Lung (tissue), 12 donors: ENCODE measurements around the gene ROCK2. TPM values are rescaled to one million over a fixed set of nuclear protein-coding genes. Genes with fewer than 3 reads are reported as not detected.
A peak's percentile ranks its signal among the peaks of the same experiment; 100 is the strongest.

Experiments used
- ATAC-seq: fragments of 200-7000 bp; cut with Tn5 transposase; one replicate; pipeline ENCODE4 v1.9.1; 2020; ENCODE audit warnings: moderate number of reproducible peaks; ENCODE audit not compliant: insufficient read depth, low FRiP score
- DNase-seq, 3 donors: peaks; one replicate each; pipeline ENCODE4 v3.0.0-alpha.2; 2013 to 2017
- H3K27ac ChIP-seq, 2 donors: one replicate each; pipeline ENCODE4 v1.5.1; 2013; ENCODE audit warnings: mild to moderate bottlenecking in 2 of 2, moderate library complexity in 2 of 2, control low read depth in 1 of 2, inconsistent platforms in 1 of 2, low read depth in 1 of 2, low read length in 1 of 2
- H3K27me3 ChIP-seq, 3 donors: one replicate each; pipeline ENCODE4 v1.5.1; 2013; ENCODE audit warnings: low read length in 2 of 3; ENCODE audit not compliant: control insufficient read depth in 3 of 3, insufficient read depth in 3 of 3
- H3K36me3 ChIP-seq, 4 donors: one replicate each; pipeline ENCODE4 v1.5.1; 2013; ENCODE audit warnings: low read length in 4 of 4, mild to moderate bottlenecking in 1 of 4, moderate library complexity in 1 of 4; ENCODE audit not compliant: control insufficient read depth in 4 of 4, insufficient read depth in 4 of 4
- H3K4me1 ChIP-seq, 5 donors: one replicate each; pipeline ENCODE4 v1.5.1; 2013; ENCODE audit warnings: low read length in 5 of 5, mild to moderate bottlenecking in 2 of 5, moderate library complexity in 1 of 5; ENCODE audit not compliant: control insufficient read depth in 5 of 5, insufficient read depth in 5 of 5
- H3K4me3 ChIP-seq: one replicate; pipeline ENCODE4 v1.5.1; 2013; ENCODE audit warnings: mild to moderate bottlenecking, control low read depth, moderate library complexity
- H3K9ac ChIP-seq, 2 donors: one replicate each; pipeline ENCODE4 v1.5.1; 2013; ENCODE audit warnings: low read length in 2 of 2, control low read depth in 1 of 2; ENCODE audit not compliant: insufficient read depth in 1 of 2
- H3K9me3 ChIP-seq, 4 donors: one replicate each; pipeline ENCODE4 v1.5.1; 2013; ENCODE audit warnings: low read length in 3 of 4, mild to moderate bottlenecking in 1 of 4, moderate library complexity in 1 of 4; ENCODE audit not compliant: control insufficient read depth in 4 of 4, insufficient read depth in 3 of 4
- WGBS, 2 donors: extraction: QIAGEN DNeasy Blood & Tissue Kit; methylation state at CpG; one replicate each; pipeline ENCODE4 v1.1.7; 2013; 5-methylcytosine and 5-hydroxymethylcytosine counted together
- polyA plus RNA-seq, 2 donors: library from polyadenylated mRNA; stranded (reverse); fragments of 200-250 nt; gene quantifications; one replicate each; pipeline ENCODE4 v1.2.1, GENCODE V29; 2013
- total RNA-seq, 2 donors: library from RNA; depleted of rRNA in 1 of 2; stranded (reverse); fragments of >200 nt in 1 of 2; gene quantifications; one replicate each; pipeline ENCODE4 v1.2.1, GENCODE V29; 2014 to 2021
- TF ChIP-seq, protein P1 (sequence below): IDR thresholded peaks from 2 replicates; pipeline ENCODE4 v1.5.1; 2012; ENCODE audit warnings: mild to moderate bottlenecking; ENCODE audit errors: control extremely low read depth, extremely low read depth
- donor health status: control.
- donor health status: control.
- donor health status: Bipolar disorder and iron deficiency.
- donor health status: healthy.
- donor health status: DM: yes; HTN: yes; CAD: no.

Gene ROCK2
- total and polyA plus RNA-seq, 4 donors: 8.0 to 103 (median 28.7) TPM

DNA sequence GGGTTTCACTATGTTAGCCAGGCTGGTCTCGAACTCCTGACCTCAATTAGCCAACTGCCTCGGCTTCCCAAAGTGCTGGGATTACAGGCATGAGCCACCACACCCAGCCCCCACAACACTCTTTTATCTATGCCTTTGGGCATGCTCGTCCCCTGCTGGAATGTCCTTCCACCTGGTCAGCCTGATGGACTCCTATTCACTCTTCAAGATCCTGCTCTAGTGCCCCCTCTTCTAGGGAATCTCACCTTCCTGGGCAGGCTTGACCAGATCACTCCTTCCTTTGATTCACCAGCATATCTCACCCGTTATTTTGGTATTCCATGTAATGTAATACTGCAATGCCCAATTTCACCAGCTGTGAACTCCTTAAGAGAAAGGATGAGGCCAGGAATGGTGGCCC, 203.1 kb downstream of the ROCK2 start:
- 84 to 86% methylated on average over 4 of the region's 4 CpGs for WGBS, 2 donors
- TF ChIP-seq, protein P1, sequence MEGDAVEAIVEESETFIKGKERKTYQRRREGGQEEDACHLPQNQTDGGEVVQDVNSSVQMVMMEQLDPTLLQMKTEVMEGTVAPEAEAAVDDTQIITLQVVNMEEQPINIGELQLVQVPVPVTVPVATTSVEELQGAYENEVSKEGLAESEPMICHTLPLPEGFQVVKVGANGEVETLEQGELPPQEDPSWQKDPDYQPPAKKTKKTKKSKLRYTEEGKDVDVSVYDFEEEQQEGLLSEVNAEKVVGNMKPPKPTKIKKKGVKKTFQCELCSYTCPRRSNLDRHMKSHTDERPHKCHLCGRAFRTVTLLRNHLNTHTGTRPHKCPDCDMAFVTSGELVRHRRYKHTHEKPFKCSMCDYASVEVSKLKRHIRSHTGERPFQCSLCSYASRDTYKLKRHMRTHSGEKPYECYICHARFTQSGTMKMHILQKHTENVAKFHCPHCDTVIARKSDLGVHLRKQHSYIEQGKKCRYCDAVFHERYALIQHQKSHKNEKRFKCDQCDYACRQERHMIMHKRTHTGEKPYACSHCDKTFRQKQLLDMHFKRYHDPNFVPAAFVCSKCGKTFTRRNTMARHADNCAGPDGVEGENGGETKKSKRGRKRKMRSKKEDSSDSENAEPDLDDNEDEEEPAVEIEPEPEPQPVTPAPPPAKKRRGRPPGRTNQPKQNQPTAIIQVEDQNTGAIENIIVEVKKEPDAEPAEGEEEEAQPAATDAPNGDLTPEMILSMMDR: no peak
- DNase-seq: no peak
- Histone ChIP-seq H3K27me3 (no peaks in the 10 kb centered on the region), H3K9ac (no peak overlapping the region), H3K9me3 (peaks cover 0 to 2% (median 0%) of the 10 kb centered on the region in 4 donors), H3K4me1 (no peaks in the 10 kb centered on the region), H3K36me3 (no peaks in the 10 kb centered on the region), H3K27ac (no peak overlapping the region), H3K4me3 (no peak overlapping the region)
- ATAC-seq: no peak

DNA sequence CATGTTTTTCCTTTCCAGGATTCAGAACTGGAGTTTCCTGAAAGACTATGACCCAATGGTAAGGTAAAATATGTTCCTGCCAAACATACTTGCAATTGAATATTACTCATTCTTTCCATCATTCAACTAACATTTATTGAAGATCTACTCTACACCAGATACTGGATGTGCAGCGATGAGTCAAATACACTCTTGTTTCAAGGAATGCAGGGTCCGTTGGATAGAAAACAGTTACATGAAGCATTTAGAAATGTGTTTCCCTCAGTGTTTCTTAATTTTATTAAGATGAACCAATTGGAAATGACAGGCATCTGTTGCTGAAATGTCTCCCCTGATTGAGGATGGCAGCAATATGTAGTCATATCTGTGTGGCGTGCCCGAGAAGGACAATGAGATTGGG, 203.9 kb downstream of the ROCK2 start:
- Histone ChIP-seq H3K27ac (no peak overlapping the region), H3K4me3 (no peak overlapping the region), H3K27me3 (no peaks in the 10 kb centered on the region), H3K9ac (no peak overlapping the region), H3K4me1 (no peaks in the 10 kb centered on the region), H3K9me3 (peaks cover 0 to under 1% (median 0%) of the 10 kb centered on the region in 4 donors), H3K36me3 (no peaks in the 10 kb centered on the region)
- 87 to 92% methylated on average over 4 of the region's 4 CpGs for WGBS, 2 donors
- ATAC-seq (no peak), DNase-seq (no peak)
- TF ChIP-seq, protein P1: no peak

DNA sequence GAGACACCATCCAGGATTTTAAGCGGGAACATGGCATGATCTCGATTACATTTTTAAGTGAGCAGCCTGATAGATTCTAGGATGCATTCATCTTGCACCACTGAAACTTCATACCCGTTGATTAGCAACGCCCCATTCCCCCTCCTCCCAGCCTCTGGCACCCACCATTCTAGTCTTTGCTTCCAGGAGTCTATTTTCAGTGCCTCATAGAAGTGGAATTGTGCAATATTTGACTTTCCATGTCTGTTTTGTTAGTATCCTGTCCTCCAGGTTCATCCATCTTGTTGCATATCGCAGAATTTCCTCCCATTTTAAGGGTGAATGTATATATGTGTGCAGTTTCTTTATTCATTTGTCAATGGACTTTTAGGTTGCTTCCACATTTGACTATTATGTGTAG, 210.1 kb downstream of the ROCK2 start:
- TF ChIP-seq, protein P1: no peak
- no peaks in the 10 kb centered on the region for H3K9me3 ChIP-seq
- no peaks in the 10 kb centered on the region for H3K36me3 ChIP-seq
- 86 to 89% methylated on average over 5 of the region's 5 CpGs for whole genome bisulfite sequencing, 2 donors
- no peak overlapping the region for H3K4me3 ChIP-seq
- peaks cover 6 to 21% (median 12%) of the 10 kb centered on the region in 5 donors for H3K4me1 ChIP-seq
- H3K27me3 ChIP-seq: no peaks in the 10 kb centered on the region
- ATAC-seq (no peak), DNase-seq (peak; percentile 37 to 45 (median 40))
- H3K9ac ChIP-seq: no peak overlapping the region
- no peak overlapping the region for H3K27ac ChIP-seq

DNA sequence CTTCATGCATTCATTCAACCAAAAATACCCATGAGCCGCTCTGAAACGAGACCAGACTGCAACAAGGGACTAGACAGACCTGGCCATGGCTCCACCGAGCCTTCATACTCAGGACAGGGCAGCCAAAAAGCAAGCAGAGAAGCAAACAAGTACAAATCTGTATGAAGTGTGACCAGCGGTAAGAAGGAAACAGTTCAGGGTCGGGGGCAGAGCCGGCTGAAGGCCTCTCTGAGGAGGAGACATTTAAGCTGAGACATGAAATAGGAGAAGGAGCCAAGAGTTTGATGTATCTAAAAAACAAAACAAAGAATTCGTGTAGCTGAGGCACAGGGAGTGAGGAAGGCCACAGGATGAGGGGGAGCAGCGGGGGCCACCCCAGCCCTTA, 210.5 kb downstream of the ROCK2 start:
- H3K9me3 ChIP-seq: no peaks in the 10 kb centered on the region
- TF ChIP-seq, protein P1: no peak
- no peaks in the 10 kb centered on the region for H3K27me3 ChIP-seq
- H3K4me1 ChIP-seq: peaks cover 6 to 21% (median 12%) of the 10 kb centered on the region in 5 donors
- peak in 2 of 3 donors; percentile 37 to 54 for DNase-seq
- no peak overlapping the region for H3K4me3 ChIP-seq
- H3K36me3 ChIP-seq: no peaks in the 10 kb centered on the region
- ATAC-seq: no peak
- no peak overlapping the region for H3K9ac ChIP-seq
- no peak overlapping the region for H3K27ac ChIP-seq
- 70 to 78% methylated on average over 8 of the region's 8 CpGs for WGBS, 2 donors
